Measurements from ENCODE around the gene MRPL55. TPM values are rescaled to one million over a fixed set of nuclear protein-coding genes. Genes with fewer than 3 reads are reported as not detected.

Gene MRPL55
- total RNA-seq, 6 experiments from 2014 or later, result 24.2 to 75.9 (median 38.0) TPM

- no peaks in the 10 kb centered on the region for H3K4me1 ChIP-seq
- peak overlapping the region; percentile 18 to 38 (median 21) for H3K27ac ChIP-seq
- WGBS (ENCODE audit: insufficient coverage, low coverage, low lambda C conversion rate, missing lambda C conversion rate), result 83% methylated on average over 1 of the region's 7 CpGs
- no peaks in the 10 kb centered on the region for H3K27me3 ChIP-seq
- no peak for TF ChIP-seq POLR2A (IDR thresholded peaks at IDR 0.05)
- TF ChIP-seq CTCF (IDR thresholded peaks at IDR 0.05), result no peak
- intact Hi-C loops (cut with DNase I), result no loop called here
- H3K4me3 ChIP-seq, result no peak overlapping the region
- no peak for DNase-seq
- peaks cover 0 to 9% (median 4%) of the 10 kb centered on the region in 4 donors for H3K36me3 ChIP-seq
- peak in 1 of 4 donors; percentile 3 for ATAC-seq
- H3K9me3 ChIP-seq, result no peaks in the 10 kb centered on the region
Measured at GRCh38 chr1:228150120-228150460, 41.0 kb upstream of the MRPL55 start.

GRCh38 chr1:228149406-228150119 is 40.5 kb upstream of the MRPL55 start, which contains the start of gene GJC2:
Gene GJC2 (plus strand): TSS chr1:228149930. CDS start chr1:228157759, 7,829 bp downstream.
- no peak within 1 kb of the TSS for H3K4me3 ChIP-seq
- peaks cover 0 to 9% (median 4%) of the 10 kb centered on the region in 4 donors for H3K36me3 ChIP-seq
- 30% methylated on average over 2 of the region's 17 CpGs for WGBS (ENCODE audit: insufficient coverage, low coverage, low lambda C conversion rate, missing lambda C conversion rate)
- H3K27me3 ChIP-seq, result no peaks in the 10 kb centered on the region
- H3K4me1 ChIP-seq, result no peaks in the 10 kb centered on the region
- H3K9me3 ChIP-seq, result no peaks in the 10 kb centered on the region
- peak within 1 kb of the TSS; percentile 18 to 38 (median 21) for H3K27ac ChIP-seq
- intact Hi-C loops (cut with DNase I), result no loop called here
- no peak for TF ChIP-seq POLR2A (IDR thresholded peaks at IDR 0.05)
- no peak for TF ChIP-seq CTCF (IDR thresholded peaks at IDR 0.05)
- DNase-seq, result peak in 2 of 3 donors; percentile 23 to 46
- peak; percentile 13 to 31 (median 18) for ATAC-seq

GRCh38 chr1:228148935-228149405 is 39.9 kb upstream of the MRPL55 start:
- H3K9me3 ChIP-seq, result no peaks in the 10 kb centered on the region

GRCh38 chr1:228148196-228148861 is 39.2 kb upstream of the MRPL55 start:
- Histone ChIP-seq H3K27me3 (no peaks in the 10 kb centered on the region), H3K4me1 (no peaks in the 10 kb centered on the region), H3K9me3 (no peaks in the 10 kb centered on the region), H3K27ac (peak overlapping the region in 1 of 3 donors; percentile 22), H3K36me3 (peaks cover 0 to 9% (median 4%) of the 10 kb centered on the region in 4 donors), H3K4me3 (no peak overlapping the region)
- ATAC-seq (no peak), DNase-seq (peak in 1 of 3 donors; percentile 46)
- intact Hi-C loops (cut with DNase I), result no loop called here
- no peak for TF ChIP-seq CTCF (IDR thresholded peaks at IDR 0.05)
- no peak for TF ChIP-seq POLR2A (IDR thresholded peaks at IDR 0.05)
- no CpG with 5 or more reads among the region's 18 CpGs for WGBS (ENCODE audit: insufficient coverage, low coverage, low lambda C conversion rate, missing lambda C conversion rate)

More at GRCh38 chr1:228148935-228149405, 39.9 kb upstream of the MRPL55 start:
- Histone ChIP-seq H3K4me1 (no peaks in the 10 kb centered on the region), H3K4me3 (no peak overlapping the region), H3K27me3 (no peaks in the 10 kb centered on the region), H3K36me3 (peaks cover 0 to 9% (median 4%) of the 10 kb centered on the region in 4 donors), H3K27ac (peak overlapping the region in 1 of 3 donors; percentile 22)
- no peak for ATAC-seq
- WGBS (ENCODE audit: insufficient coverage, low coverage, low lambda C conversion rate, missing lambda C conversion rate), result no CpG with 5 or more reads among the region's 8 CpGs
- no peak for DNase-seq
- intact Hi-C loops (cut with DNase I), result no loop called here
- no peak for TF ChIP-seq POLR2A (IDR thresholded peaks at IDR 0.05)
- no peak for TF ChIP-seq CTCF (IDR thresholded peaks at IDR 0.05)
